Gastrocnemius medialis (tissue), 4 donors: Measurements from ENCODE around the gene FRY. TPM values are rescaled to one million over a fixed set of nuclear protein-coding genes. Genes with fewer than 3 reads are reported as not detected.

Experiments
- ATAC-seq, 2 donors: fragments of 150-250 bp; one replicate each; pipeline ENCODE4 v1.9.1; 2016
- DNase-seq, 2 donors: peaks; one replicate each; pipeline ENCODE4 v3.0.0-alpha.2; 2019
- H3K27ac ChIP-seq, 4 donors: fragments of 200-600 bp; sonication (generic); 1 replicate in 1 of 4; 2 replicates in 3 of 4; pipeline ENCODE4 v1.5.1; 2016 to 2018; ENCODE audit warnings: mild to moderate bottlenecking in 2 of 4, moderate library complexity in 1 of 4
- H3K27me3 ChIP-seq, 3 donors: fragments of 200-600 bp; sonication (generic) in 2 of 3; 1 replicate in 1 of 3; 2 replicates in 2 of 3; pipeline versions ENCODE4 v1.5.1 to v1.6.0; 2016 to 2019; ENCODE audit warnings: mild to moderate bottlenecking in 1 of 3, moderate library complexity in 1 of 3
- H3K36me3 ChIP-seq, 2 donors: fragments of 200-600 bp; sonication (generic) in 1 of 2; one replicate each; pipeline ENCODE4 v1.5.1; 2017 to 2018
- H3K4me1 ChIP-seq, 2 donors: fragments of 200-600 bp; sonication (generic) in 1 of 2; one replicate each; pipeline ENCODE4 v1.5.1; 2016 to 2017; ENCODE audit warnings: mild to moderate bottlenecking in 2 of 2
- H3K4me3 ChIP-seq, 4 donors: fragments of 200-600 bp; sonication (generic) in 3 of 4; 1 replicate in 1 of 4; 2 replicates in 3 of 4; pipeline ENCODE4 v1.5.1; 2016 to 2019; ENCODE audit warnings: mild to moderate bottlenecking in 2 of 4
- H3K9me3 ChIP-seq, 3 donors: fragments of 200-600 bp; sonication (generic) in 2 of 3; 1 replicate in 1 of 3; 2 replicates in 2 of 3; pipeline ENCODE4 v1.5.1; 2016 to 2019
- POLR2A ChIP-seq, 2 donors: fragments of 450-650 bp; IDR thresholded peaks; one replicate each; pipeline ENCODE4 v1.6.1; 2017; ENCODE audit warnings: antibody characterized with exemption in 2 of 2, mild to moderate bottlenecking in 2 of 2, moderate library complexity in 2 of 2
- in situ Hi-C, 4 donors: fragments of 200-750 bp; cut with MboI; loops; one replicate each; pipeline versions ENCODE4 v1.15.0 to v1.8.0; 2017; ENCODE audit warnings: low sequenced_read_pairs in 4 of 4
- intact Hi-C: fragments of 100-400 bp; cut with DNase I; formaldehyde crosslinking; loops from one replicate; pipeline ENCODE4 v1.15.1; 2023; ENCODE audit warnings: low total_unique reads
- total RNA-seq, 4 donors: library from RNA; depleted of rRNA; stranded (reverse); fragments of >200 nt; gene quantifications; one replicate each; pipeline versions ENCODE4 v1.1.0 to v1.2.3, GENCODE V29; 2016
- TF ChIP-seq, protein P1 (sequence below), 5 experiments: fragments of 450-650 bp in 3 of 5; fragments of 200-600 bp in 2 of 5; sonication (generic) in 2 of 5; IDR thresholded peaks in 4 of 5; conservative IDR thresholded peaks in 1 of 5; 1 replicate in 4 of 5; 2 replicates in 1 of 5; pipeline ENCODE4 v1.5.1; 2016 to 2019; ENCODE audit warnings: antibody characterized with exemption in 5 of 5, mild to moderate bottlenecking in 3 of 5, moderate library complexity in 3 of 5

FRY gene
- total RNA-seq, 4 donors from 2014 or later, result 10.1 to 48.3 (median 21.4) TPM

DNA sequence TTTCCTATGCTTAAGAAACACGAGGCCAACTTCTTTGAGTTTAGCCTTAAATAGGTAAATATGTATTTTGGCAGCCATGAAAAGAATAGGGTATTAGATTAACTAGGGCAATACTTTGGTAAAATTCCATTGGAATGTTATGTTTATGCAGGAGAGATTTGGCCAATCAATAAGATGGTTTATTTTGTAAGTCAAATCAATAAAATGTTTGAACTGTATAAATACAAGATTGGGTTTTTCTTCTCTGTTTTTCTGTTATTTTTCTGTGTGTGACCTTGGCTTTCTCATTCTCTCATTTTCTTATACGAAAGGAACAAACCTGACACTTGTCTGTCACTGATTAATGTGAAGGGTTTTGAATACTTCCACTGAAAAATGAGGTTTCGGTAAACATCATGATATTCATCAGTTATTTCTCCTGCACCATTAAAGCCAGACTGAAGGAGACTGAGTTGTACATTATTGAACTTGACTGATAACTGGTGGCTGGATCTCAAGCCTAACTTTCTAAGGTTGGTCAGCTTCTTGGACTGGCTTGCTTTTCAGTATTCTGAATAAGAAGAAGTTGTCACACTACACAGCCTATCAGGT lies 8.6 kb downstream of the FRY start:
- Histone ChIP-seq H3K27me3 (no peaks in the 10 kb centered on the region), H3K4me3 (no peak overlapping the region), H3K4me1 (no peaks in the 10 kb centered on the region), H3K9me3 (no peaks in the 10 kb centered on the region), H3K27ac (no peak overlapping the region), H3K36me3 (no peaks in the 10 kb centered on the region)
- ATAC-seq, result no peak
- in situ Hi-C loops (no loop called here), intact Hi-C loops (no loop called here)
- TF ChIP-seq POLR2A (IDR thresholded peaks at IDR 0.05), result no peak
- TF ChIP-seq, protein P1, sequence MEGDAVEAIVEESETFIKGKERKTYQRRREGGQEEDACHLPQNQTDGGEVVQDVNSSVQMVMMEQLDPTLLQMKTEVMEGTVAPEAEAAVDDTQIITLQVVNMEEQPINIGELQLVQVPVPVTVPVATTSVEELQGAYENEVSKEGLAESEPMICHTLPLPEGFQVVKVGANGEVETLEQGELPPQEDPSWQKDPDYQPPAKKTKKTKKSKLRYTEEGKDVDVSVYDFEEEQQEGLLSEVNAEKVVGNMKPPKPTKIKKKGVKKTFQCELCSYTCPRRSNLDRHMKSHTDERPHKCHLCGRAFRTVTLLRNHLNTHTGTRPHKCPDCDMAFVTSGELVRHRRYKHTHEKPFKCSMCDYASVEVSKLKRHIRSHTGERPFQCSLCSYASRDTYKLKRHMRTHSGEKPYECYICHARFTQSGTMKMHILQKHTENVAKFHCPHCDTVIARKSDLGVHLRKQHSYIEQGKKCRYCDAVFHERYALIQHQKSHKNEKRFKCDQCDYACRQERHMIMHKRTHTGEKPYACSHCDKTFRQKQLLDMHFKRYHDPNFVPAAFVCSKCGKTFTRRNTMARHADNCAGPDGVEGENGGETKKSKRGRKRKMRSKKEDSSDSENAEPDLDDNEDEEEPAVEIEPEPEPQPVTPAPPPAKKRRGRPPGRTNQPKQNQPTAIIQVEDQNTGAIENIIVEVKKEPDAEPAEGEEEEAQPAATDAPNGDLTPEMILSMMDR (IDR thresholded peaks at IDR 0.05 in 4 of 5, conservative IDR thresholded peaks at IDR 0.05 in 1 of 5), result no peak
- no peak for DNase-seq

DNA sequence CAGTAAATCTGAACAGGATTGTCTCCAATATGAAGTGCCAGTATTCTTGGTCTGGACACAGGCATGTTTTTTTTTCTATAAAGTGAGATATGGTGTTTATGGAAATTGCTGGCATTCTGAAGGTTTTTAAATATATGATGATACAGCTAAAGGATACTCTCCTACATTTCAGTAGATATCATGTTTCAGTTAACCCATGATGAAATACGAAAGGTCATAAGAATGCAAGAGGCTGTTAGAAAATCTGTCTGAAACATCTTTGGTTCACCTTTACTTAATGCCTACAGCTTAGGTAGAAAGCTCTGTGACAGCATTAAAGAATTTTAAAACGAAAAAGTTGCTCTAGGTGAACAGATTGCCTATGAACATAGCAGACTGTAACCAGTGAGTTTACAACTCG lies 9.1 kb downstream of the FRY start:
- TF ChIP-seq, protein P1 (IDR thresholded peaks at IDR 0.05 in 4 of 5, conservative IDR thresholded peaks at IDR 0.05 in 1 of 5), result no peak
- no peak for TF ChIP-seq POLR2A (IDR thresholded peaks at IDR 0.05)
- in situ Hi-C loops, result no loop called here
- intact Hi-C loops, result no loop called here
- H3K4me1 ChIP-seq, result no peaks in the 10 kb centered on the region
- no peaks in the 10 kb centered on the region for H3K36me3 ChIP-seq
- H3K4me3 ChIP-seq, result no peak overlapping the region
- no peak overlapping the region for H3K27ac ChIP-seq
- ATAC-seq (no peak), DNase-seq (no peak)
- H3K9me3 ChIP-seq, result no peaks in the 10 kb centered on the region
- H3K27me3 ChIP-seq, result no peaks in the 10 kb centered on the region

DNA sequence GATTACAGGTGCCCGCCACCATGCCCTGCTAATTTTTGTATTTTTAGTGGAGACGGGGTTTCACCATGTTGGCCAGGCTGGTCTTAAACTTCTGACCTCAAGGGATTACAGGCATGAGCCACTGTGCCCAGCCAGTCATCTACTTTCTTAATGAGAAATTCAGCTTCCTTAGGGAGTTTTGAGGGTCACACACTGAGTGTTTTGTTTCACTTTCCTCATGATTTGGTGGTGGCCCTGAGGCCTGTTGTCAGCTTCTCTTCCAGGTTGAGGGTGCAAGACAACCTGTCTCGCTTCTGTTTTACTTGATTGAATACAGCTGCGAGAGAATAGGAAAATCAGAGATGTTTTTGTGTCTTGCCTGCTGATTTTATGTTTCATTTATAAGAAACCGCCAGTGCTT lies 9.9 kb downstream of the FRY start:
- Histone ChIP-seq H3K27ac (no peak overlapping the region), H3K4me3 (no peak overlapping the region), H3K4me1 (no peaks in the 10 kb centered on the region), H3K9me3 (no peaks in the 10 kb centered on the region), H3K36me3 (no peaks in the 10 kb centered on the region), H3K27me3 (no peaks in the 10 kb centered on the region)
- intact Hi-C loops, result no loop called here
- no peak for DNase-seq
- no peak for ATAC-seq
- in situ Hi-C loops, result no loop called here
- TF ChIP-seq, protein P1 (IDR thresholded peaks at IDR 0.05 in 4 of 5, conservative IDR thresholded peaks at IDR 0.05 in 1 of 5), result no peak
- TF ChIP-seq POLR2A (IDR thresholded peaks at IDR 0.05), result no peak

DNA sequence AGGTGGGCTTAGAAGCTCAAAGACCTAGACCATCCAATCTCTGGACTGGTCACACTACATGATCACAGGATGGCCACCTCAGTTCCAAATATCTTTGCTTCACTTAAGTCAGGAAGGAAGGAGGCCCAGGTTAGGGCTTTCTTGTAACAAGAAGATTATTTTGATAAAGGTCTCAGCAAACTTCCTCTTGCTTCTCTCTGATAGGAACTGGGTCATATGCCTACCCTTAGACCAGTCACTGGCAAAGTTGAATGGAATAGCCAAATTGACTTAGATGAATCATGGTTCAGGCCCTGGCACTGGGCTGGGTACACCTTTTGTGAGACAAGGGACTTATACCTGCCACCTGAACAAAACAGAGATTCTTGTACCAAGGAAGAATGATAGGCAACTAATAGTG lies 11.0 kb downstream of the FRY start:
- Histone ChIP-seq H3K36me3 (no peaks in the 10 kb centered on the region), H3K9me3 (no peaks in the 10 kb centered on the region), H3K27ac (no peak overlapping the region), H3K27me3 (no peaks in the 10 kb centered on the region), H3K4me1 (no peaks in the 10 kb centered on the region), H3K4me3 (no peak overlapping the region)
- intact Hi-C loops (no loop called here), in situ Hi-C loops (no loop called here)
- DNase-seq (no peak), ATAC-seq (no peak)
- TF ChIP-seq, protein P1 (IDR thresholded peaks at IDR 0.05 in 4 of 5, conservative IDR thresholded peaks at IDR 0.05 in 1 of 5), result no peak
- TF ChIP-seq POLR2A (IDR thresholded peaks at IDR 0.05), result no peak

DNA sequence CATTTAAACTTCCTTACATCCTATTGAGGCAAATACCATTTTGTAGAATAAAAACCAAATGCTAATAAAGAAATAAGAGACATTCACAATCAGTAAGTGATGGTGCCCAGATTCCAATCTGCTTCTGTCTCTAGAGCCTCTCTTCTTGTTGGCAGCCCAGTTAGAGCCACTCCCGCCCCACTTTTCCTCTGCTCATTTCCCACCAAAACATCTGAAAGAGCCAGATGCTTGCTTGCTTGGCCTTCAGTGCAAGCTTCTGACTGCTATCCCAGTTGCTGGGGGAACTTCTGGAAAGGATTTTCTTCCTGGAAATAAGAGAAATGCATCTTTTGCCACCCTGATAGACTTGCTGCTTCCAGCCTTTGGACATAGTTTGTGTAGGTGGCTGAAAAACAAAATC lies 12.9 kb downstream of the FRY start:
- ATAC-seq, result no peak
- H3K27me3 ChIP-seq, result no peaks in the 10 kb centered on the region
- no peak overlapping the region for H3K4me3 ChIP-seq
- no peak overlapping the region for H3K27ac ChIP-seq
- DNase-seq, result no peak
- TF ChIP-seq POLR2A (IDR thresholded peaks at IDR 0.05), result no peak
- TF ChIP-seq, protein P1 (IDR thresholded peaks at IDR 0.05 in 4 of 5, conservative IDR thresholded peaks at IDR 0.05 in 1 of 5), result no peak
- no peaks in the 10 kb centered on the region for H3K9me3 ChIP-seq
- in situ Hi-C loops (no loop called here), intact Hi-C loops (no loop called here)
- H3K36me3 ChIP-seq, result no peaks in the 10 kb centered on the region
- peaks cover 13 to 15% of the 10 kb centered on the region in 2 donors for H3K4me1 ChIP-seq
